ENCODE results near the gene EPHA5. TPM values are rescaled to one million over a fixed set of nuclear protein-coding genes. Genes with fewer than 3 reads are reported as not detected.

EPHA5 gene
- 5.4 and 7.1 TPM in 2 replicates for total RNA-seq

GRCh38 chr4:65670331-65671031 lies at the start of gene EPHA5:
Gene EPHA5, minus strand, starts transcription at chr4:65670489. Its CDS starts 747 bp downstream, at chr4:65669742.

